NCI-H128 (cell line): ENCODE measurements around the gene CLTCL1.

Source experiments
- DNase-seq: peaks from one replicate; lab custom pipeline; 2025; ENCODE audit not compliant: unreplicated experiment; lab: John Stamatoyannopoulos, UW

Gene CLTCL1

GRCh38 chr22:19253143-19253542 is 38.4 kb downstream of the CLTCL1 start:
- DNase-seq: no peak

- no peak for DNase-seq
Measured at GRCh38 chr22:19244600-19245352, 46.7 kb downstream of the CLTCL1 start.

- DNase-seq: no peak
Measured at GRCh38 chr22:19242699-19243098, 48.8 kb downstream of the CLTCL1 start.

- DNase-seq: no peak
Measured at GRCh38 chr22:19241593-19241906, 50.0 kb downstream of the CLTCL1 start.

GRCh38 chr22:19240813-19241592 is 50.5 kb downstream of the CLTCL1 start:
- no peak for DNase-seq

- DNase-seq: no peak
Measured at GRCh38 chr22:19239464-19239863, 52.1 kb downstream of the CLTCL1 start.

- no peak for DNase-seq
Measured at GRCh38 chr22:19238900-19239299, 52.6 kb downstream of the CLTCL1 start.

- DNase-seq: no peak
Measured at GRCh38 chr22:19235874-19236273, 55.6 kb downstream of the CLTCL1 start.

- DNase-seq: no peak
Measured at GRCh38 chr22:19234126-19234896, 57.2 kb downstream of the CLTCL1 start.

GRCh38 chr22:19233189-19233661 is 58.3 kb downstream of the CLTCL1 start:
- DNase-seq: no peak

GRCh38 chr22:19232623-19233022 is 58.9 kb downstream of the CLTCL1 start:
- no peak for DNase-seq

GRCh38 chr22:19231986-19232385 is 59.5 kb downstream of the CLTCL1 start:
- no peak for DNase-seq

- no peak for DNase-seq
Measured at GRCh38 chr22:19229600-19229999, 61.9 kb downstream of the CLTCL1 start.

GRCh38 chr22:19228179-19228578 is 63.3 kb downstream of the CLTCL1 start:
- no peak for DNase-seq

- DNase-seq: no peak
Measured at GRCh38 chr22:19226428-19226827, 65.1 kb downstream of the CLTCL1 start.

- DNase-seq: no peak
Measured at GRCh38 chr22:19225560-19225959, 66.0 kb downstream of the CLTCL1 start.

GRCh38 chr22:19224985-19225384 is 66.5 kb downstream of the CLTCL1 start:
- DNase-seq: no peak

- no peak for DNase-seq
Measured at GRCh38 chr22:19224557-19224956, 67.0 kb downstream of the CLTCL1 start.

- DNase-seq: no peak
Measured at GRCh38 chr22:19223617-19224016, 67.9 kb downstream of the CLTCL1 start.

- DNase-seq: no peak
Measured at GRCh38 chr22:19223110-19223509, 68.4 kb downstream of the CLTCL1 start.

GRCh38 chr22:19222242-19223005 is 69.1 kb downstream of the CLTCL1 start:
- DNase-seq: no peak
